ENCODE results near the gene CNTN5.

The CNTN5 gene

DNA sequence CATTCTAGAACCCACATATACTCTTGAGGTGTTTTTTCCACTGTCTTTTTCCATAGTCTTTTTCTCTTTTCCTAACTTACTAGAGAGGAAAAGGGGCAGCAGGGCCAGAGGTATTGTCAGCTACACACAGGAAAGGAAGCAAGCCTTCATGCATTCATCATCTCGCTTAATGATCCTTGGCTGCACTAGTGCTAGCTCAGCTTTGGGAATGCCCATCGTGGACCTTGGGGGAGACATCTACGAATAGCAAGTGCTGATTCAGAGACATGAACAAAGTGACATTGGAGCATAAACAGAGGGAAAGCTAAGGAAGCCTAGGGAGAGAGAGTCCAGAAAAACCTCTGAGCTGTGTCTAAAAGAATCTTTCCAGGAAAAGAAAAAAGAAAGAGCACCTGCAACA, 1200.1 kb downstream of the CNTN5 start:
- TF ChIP-seq CTCF (IDR thresholded peaks at IDR 0.05; ENCODE audit: extremely low read depth, missing control alignments), result no peak
- no peak for DNase-seq (ENCODE audit: low spot score)

GRCh38 chr11:100221791-100222190, 1201.0 kb downstream of the CNTN5 start:
- no peak for TF ChIP-seq CTCF (IDR thresholded peaks at IDR 0.05; ENCODE audit: extremely low read depth, missing control alignments)

DNA sequence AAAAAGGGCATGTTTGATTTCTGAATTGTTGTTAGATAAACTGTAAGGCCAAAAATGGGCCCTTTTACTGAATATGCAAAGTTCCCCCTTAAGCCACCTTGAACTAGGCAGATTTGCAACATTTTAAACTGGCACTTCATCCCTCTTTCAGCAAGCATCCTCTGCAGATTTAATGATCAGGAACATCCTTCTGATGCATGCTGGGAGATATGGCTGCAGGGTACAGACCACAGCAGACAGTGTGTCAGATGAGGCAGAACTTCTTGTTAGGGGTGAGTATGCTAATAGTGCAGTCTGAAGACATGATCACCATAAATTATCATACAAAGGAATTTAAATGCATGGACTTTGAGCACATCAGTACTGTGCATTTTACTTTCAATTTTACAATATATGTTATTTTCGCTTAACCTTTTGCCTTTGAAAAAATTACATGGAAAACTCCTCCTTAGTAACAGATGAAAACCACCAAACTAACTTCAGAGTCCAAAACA, 1203.8 kb downstream of the CNTN5 start:
- no peak for TF ChIP-seq CTCF (IDR thresholded peaks at IDR 0.05; ENCODE audit: extremely low read depth, missing control alignments)
- no peak for DNase-seq (ENCODE audit: low spot score)

More at GRCh38 chr11:100221791-100222190, 1201.0 kb downstream of the CNTN5 start:
- no peak for DNase-seq (ENCODE audit: low spot score)

GRCh38 chr11:100229086-100229485, 1208.3 kb downstream of the CNTN5 start:
- no peak for DNase-seq (ENCODE audit: low spot score)
- no peak for TF ChIP-seq CTCF (IDR thresholded peaks at IDR 0.05; ENCODE audit: extremely low read depth, missing control alignments)

GRCh38 chr11:100232006-100232405, 1211.3 kb downstream of the CNTN5 start:
- no peak for TF ChIP-seq CTCF (IDR thresholded peaks at IDR 0.05; ENCODE audit: extremely low read depth, missing control alignments)
- DNase-seq (ENCODE audit: low spot score), result no peak

GRCh38 chr11:100235085-100235484, 1214.3 kb downstream of the CNTN5 start:
- no peak for DNase-seq (ENCODE audit: low spot score)

DNA sequence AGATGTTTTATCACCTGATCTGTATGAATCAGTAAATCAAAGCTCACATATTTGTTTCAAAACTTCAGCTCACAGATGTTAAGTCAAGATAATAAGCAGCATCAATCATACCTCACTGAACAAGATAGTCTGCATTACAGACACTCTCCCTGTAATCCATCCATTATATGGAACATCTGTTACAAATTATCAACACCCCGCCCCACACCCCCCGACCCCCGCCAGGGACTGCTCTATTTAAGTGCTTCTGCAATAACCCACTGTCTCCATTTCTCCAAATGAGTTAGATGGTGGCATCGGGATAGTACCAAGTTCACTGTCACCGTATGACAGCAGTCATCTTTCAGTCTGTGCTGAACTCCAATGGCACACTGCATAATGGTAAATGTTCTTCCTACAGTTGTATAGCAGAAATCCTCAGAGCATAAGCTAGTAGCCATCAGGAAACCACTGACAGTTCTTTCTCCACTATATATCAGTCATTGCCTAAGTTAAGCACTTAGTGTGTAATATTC, 1219.3 kb downstream of the CNTN5 start:
- DNase-seq (ENCODE audit: low spot score), result no peak
- no peak for TF ChIP-seq CTCF (IDR thresholded peaks at IDR 0.05; ENCODE audit: extremely low read depth, missing control alignments)

More at GRCh38 chr11:100235085-100235484, 1214.3 kb downstream of the CNTN5 start:
- no peak for TF ChIP-seq CTCF (IDR thresholded peaks at IDR 0.05; ENCODE audit: extremely low read depth, missing control alignments)
